Amygdala (tissue), 56 donors: ENCODE measurements around the gene HOXC13.

Source experiments
- DNase-seq, 56 donors: peaks; one replicate each; lab custom pipeline; 2025; lab: John Stamatoyannopoulos, UW

The HOXC13 gene

GRCh38 chr12:53977596-53978445, 39.2 kb downstream of the HOXC13 start:
- DNase-seq, result no peak

- DNase-seq, result no peak
Observed at GRCh38 chr12:53978477-53979356, 40.1 kb downstream of the HOXC13 start.

- DNase-seq, result no peak
Observed at GRCh38 chr12:53980104-53980801, 41.6 kb downstream of the HOXC13 start.

- no peak for DNase-seq
Observed at GRCh38 chr12:53980802-53981496, 42.3 kb downstream of the HOXC13 start.

- DNase-seq, result no peak
Observed at GRCh38 chr12:53981634-53982565, 43.3 kb downstream of the HOXC13 start.

DNA sequence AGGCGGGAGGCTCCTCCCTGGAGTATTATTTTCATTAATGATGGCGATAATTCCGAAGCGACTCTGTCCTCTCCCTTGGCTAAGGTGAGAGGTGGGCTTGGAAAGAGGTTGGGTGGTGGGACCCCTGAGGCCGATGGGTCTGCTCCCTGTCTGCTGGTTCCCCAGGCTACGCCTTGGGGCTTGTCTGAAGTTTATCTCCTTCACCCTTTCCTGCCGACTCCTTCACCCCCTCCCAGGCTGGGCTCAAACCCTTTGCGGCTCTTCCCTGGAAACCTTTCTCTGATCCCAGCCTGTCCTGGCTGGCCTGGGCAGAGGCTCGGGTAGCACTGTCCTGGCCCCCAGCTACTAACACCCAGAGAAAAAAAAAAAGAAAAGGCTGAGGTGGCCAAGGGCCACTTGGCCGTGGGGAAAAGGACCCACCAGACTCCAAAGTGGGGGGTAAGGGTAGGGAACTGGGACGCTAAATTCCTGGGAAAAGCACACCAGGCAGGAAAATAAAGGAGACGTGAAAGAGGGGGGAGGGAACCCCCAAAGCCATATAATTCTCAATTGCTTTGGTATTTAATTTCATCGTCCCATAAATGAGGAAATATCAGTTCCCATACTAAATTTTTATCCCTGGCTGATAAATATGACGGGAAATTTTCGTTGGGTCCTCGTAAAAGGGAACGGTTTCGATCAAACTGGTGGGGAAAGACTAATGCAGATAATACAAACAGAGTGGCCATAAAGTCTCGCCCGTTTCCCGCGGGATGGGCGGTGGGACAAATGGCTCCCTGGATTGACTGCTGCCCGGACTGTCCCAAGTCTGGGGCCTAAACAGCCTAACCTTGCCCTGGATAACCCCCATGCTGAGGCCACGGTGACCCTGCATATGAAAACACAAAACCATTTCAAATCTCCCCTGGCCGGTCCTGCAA, 44.3 kb downstream of the HOXC13 start:
- no peak for DNase-seq

DNA sequence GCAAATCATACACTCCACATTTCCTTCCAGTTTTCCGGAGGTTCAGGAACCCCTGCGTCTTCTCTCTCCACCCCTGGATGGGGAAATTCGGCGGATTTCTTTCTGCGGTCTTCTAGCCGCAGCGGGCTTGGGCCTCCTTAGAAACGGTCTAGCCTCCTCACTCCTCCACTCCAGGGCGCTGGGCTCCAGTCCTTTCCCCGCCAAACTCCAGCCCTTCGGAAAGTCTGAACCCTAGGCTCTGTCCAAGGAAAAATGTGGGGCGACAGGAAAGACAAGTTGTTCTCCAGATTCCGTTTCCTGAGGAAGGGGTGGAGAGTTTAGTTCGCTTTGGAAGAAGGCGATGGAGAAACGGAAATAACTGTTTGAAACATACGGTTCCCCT, 44.9 kb downstream of the HOXC13 start:
- DNase-seq, result no peak

- DNase-seq, result no peak
Observed at GRCh38 chr12:53983950-53984572, 45.4 kb downstream of the HOXC13 start.

GRCh38 chr12:53984901-53985691, 46.5 kb downstream of the HOXC13 start, which contains the start of gene HOXC10:
Gene HOXC10, plus strand, starts transcription at chr12:53985146. Its CDS starts 114 bp downstream, at chr12:53985260.
- DNase-seq, result peak in 18 of 56 donors; percentile 1 to 58 (median 14)

DNA sequence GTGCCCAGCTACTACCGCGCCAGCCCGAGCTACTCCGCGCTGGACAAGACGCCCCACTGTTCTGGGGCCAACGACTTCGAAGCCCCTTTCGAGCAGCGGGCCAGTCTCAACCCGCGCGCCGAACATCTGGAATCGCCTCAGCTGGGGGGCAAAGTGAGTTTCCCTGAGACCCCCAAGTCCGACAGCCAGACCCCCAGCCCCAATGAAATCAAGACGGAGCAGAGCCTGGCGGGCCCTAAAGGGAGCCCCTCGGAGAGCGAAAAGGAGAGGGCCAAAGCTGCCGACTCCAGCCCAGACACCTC, 47.0 kb downstream of the HOXC13 start:
- DNase-seq, result no peak

- no peak for DNase-seq
Observed at GRCh38 chr12:53985994-53986685, 47.5 kb downstream of the HOXC13 start.

- DNase-seq, result no peak
Observed at GRCh38 chr12:53986686-53987483, 48.3 kb downstream of the HOXC13 start.

DNA sequence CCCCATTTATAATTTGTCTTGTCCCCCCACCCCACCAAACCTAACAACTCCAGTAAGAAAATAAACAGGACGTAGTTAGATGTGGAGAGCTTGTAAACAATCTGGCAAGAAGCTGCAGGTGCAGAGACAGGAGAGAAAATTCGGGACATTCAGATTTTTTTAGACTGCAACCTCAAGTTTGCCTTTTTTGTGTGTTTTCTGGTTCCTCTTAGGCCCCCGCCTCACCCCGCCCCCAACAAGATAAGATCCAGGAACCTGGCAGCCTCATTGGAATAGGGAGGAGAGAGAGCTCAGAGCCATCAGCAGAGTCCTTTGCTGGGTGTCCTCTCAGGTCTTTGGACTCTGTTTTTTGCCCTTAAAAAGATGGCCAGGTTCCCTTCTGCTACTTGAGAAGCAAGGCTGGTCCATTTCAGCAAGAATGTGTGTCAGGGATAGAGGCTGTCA, 49.2 kb downstream of the HOXC13 start:
- DNase-seq, result no peak

GRCh38 chr12:53988541-53989226, 50.1 kb downstream of the HOXC13 start:
- DNase-seq, result no peak
